Measurements from ENCODE around the gene KRTAP10-3. TPM values are rescaled to one million over a fixed set of nuclear protein-coding genes. Genes with fewer than 3 reads are reported as not detected.

KRTAP10-3 gene
- polyA plus RNA-seq, 1 donor (not counting 4 experiments of a cell fraction or from before 2014, with no cell fraction given) = not detected

DNA sequence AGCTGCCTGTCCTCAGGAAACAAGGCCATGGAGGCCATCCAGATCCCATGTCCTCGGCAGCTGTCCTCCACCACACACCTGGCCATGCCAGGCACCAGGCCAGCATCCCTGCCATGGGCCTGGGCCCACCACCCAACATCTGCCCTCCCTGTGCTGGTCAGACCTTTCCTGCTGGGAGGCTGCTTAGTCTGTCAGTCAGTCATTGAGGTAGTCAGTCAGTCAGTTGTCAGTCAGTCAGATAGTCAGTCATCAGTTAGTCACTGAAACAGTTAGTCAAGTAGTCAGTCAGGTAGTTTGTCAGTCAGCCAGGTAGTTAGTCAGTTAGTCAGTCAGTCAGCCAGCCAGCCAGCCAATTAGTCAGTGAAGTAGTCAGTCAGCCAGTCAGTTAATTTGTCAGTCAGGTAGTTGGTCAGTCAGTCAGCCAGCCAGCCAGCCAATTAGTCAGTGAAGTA, 35.8 kb downstream of the KRTAP10-3 start:
- no peak for TF ChIP-seq EZH2 (IDR thresholded peaks at IDR 0.05; ENCODE audit: low read length)
- TF ChIP-seq, protein P1, sequence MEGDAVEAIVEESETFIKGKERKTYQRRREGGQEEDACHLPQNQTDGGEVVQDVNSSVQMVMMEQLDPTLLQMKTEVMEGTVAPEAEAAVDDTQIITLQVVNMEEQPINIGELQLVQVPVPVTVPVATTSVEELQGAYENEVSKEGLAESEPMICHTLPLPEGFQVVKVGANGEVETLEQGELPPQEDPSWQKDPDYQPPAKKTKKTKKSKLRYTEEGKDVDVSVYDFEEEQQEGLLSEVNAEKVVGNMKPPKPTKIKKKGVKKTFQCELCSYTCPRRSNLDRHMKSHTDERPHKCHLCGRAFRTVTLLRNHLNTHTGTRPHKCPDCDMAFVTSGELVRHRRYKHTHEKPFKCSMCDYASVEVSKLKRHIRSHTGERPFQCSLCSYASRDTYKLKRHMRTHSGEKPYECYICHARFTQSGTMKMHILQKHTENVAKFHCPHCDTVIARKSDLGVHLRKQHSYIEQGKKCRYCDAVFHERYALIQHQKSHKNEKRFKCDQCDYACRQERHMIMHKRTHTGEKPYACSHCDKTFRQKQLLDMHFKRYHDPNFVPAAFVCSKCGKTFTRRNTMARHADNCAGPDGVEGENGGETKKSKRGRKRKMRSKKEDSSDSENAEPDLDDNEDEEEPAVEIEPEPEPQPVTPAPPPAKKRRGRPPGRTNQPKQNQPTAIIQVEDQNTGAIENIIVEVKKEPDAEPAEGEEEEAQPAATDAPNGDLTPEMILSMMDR (optimal IDR thresholded peaks at IDR 0.05 in 1 of 3, IDR thresholded peaks at IDR 0.05 in 1 of 3, conservative IDR thresholded peaks at IDR 0.05 in 1 of 3; ENCODE audit: extremely low read depth in 1 of 3, insufficient read depth in 2 of 3, low read length in 3 of 3) = no peak
- no peak overlapping the region for H3K4me2 ChIP-seq (ENCODE audit: control insufficient read depth, extremely low read depth, insufficient read depth, low read depth, low read length)

DNA sequence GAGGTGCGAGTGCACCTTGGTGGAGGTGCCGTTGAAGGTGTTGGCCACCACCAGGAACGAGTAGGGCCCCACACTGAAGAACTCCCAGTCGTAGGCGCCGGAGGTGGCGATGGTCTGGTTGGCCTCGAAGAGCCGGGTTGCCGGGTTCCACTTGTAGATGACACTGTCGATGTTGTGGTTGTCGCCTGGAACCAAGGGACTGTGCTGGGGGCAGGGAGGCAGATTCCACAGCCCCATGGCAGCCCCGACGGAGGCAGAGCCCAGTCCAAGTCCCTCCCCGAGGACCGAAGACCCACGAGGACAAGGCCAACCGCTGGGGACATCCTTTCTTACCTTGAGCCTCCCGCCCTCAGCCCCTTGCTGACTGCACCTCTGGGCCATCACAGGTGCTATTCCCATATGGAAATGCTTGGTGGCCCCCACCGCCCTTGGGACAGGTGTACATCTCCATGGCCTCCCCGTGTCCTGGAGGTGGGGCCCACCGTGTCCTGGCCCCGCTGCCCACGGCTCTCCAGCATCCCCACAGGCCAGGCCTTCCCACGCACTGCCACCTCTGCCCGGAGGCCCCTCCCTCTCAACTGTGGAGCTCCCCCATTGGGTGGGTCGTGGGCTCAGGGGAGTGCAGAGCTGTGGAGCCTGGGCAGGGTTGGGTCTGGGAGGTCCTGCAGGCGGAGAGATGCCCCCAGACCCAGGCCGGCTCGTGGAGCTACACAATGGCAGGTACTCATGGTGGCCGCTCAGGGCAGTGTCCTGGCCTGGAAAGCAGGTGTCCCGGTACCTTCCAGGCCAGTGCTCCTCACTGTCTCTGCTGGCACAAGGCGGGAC, 36.5 kb downstream of the KRTAP10-3 start:
- no peak overlapping the region for H3K4me3 ChIP-seq (ENCODE audit: control insufficient read depth in 2 of 3, extremely low read depth in 1 of 3, insufficient read depth in 2 of 3, low read depth in 1 of 3, low read length in 3 of 3)
- no peaks in the 10 kb centered on the region for H3K4me1 ChIP-seq (ENCODE audit: control insufficient read depth, extremely low read depth, insufficient read depth, low read length)
- FAIRE-seq (no peak), DNase-seq (ENCODE audit: low read depth, low spot score) (no peak)
- no peaks in the 10 kb centered on the region for H4K20me1 ChIP-seq (ENCODE audit: control insufficient read depth, extremely low read depth, insufficient read depth, low read length)
- H3K9ac ChIP-seq (ENCODE audit: control insufficient read depth, extremely low read depth, insufficient read depth, low read length) = no peak overlapping the region
- H3K27me3 ChIP-seq (ENCODE audit: control insufficient read depth, extremely low read depth, insufficient read depth, low read length) = no peaks in the 10 kb centered on the region
- H3K9me3 ChIP-seq (ENCODE audit: control insufficient read depth, low read depth, low read length) = peaks cover 26% of the 10 kb centered on the region
- no peak overlapping the region for H3K4me2 ChIP-seq (ENCODE audit: control insufficient read depth, extremely low read depth, insufficient read depth, low read depth, low read length)
- no peaks in the 10 kb centered on the region for H3K36me3 ChIP-seq (ENCODE audit: control insufficient read depth in 2 of 2, extremely low read depth in 1 of 2, insufficient read depth in 2 of 2, low read length in 2 of 2)
- no peak overlapping the region for H3K27ac ChIP-seq (ENCODE audit: control insufficient read depth, insufficient read depth, low read length)
- no peaks in the 10 kb centered on the region for H3K9me1 ChIP-seq (ENCODE audit: control insufficient read depth, extremely low read depth, insufficient read depth, low read length)
- H2AFZ ChIP-seq (ENCODE audit: control insufficient read depth, low read length) = no peak overlapping the region
- dilution Hi-C loops (cut with MboI; ENCODE audit: extremely low pct_ligation_motif_present, low sequenced_read_pairs) = no loop called here
- no peaks in the 10 kb centered on the region for H3K79me2 ChIP-seq (ENCODE audit: control insufficient read depth, insufficient read depth, low read length)
- TF ChIP-seq EZH2 (IDR thresholded peaks at IDR 0.05; ENCODE audit: low read length) = no peak
- TF ChIP-seq, protein P1 (optimal IDR thresholded peaks at IDR 0.05 in 1 of 3, IDR thresholded peaks at IDR 0.05 in 1 of 3, conservative IDR thresholded peaks at IDR 0.05 in 1 of 3; ENCODE audit: extremely low read depth in 1 of 3, insufficient read depth in 2 of 3, low read length in 3 of 3) = no peak

More for the DNA sequence above, 35.8 kb downstream of the KRTAP10-3 start:
- FAIRE-seq (no peak), DNase-seq (ENCODE audit: low read depth, low spot score) (no peak)
- H3K9me1 ChIP-seq (ENCODE audit: control insufficient read depth, extremely low read depth, insufficient read depth, low read length) = no peaks in the 10 kb centered on the region
- peaks cover 27% of the 10 kb centered on the region for H3K9me3 ChIP-seq (ENCODE audit: control insufficient read depth, low read depth, low read length)
- H4K20me1 ChIP-seq (ENCODE audit: control insufficient read depth, extremely low read depth, insufficient read depth, low read length) = no peaks in the 10 kb centered on the region
- H3K4me3 ChIP-seq (ENCODE audit: control insufficient read depth in 2 of 3, extremely low read depth in 1 of 3, insufficient read depth in 2 of 3, low read depth in 1 of 3, low read length in 3 of 3) = no peak overlapping the region
- no peaks in the 10 kb centered on the region for H3K4me1 ChIP-seq (ENCODE audit: control insufficient read depth, extremely low read depth, insufficient read depth, low read length)
- H3K79me2 ChIP-seq (ENCODE audit: control insufficient read depth, insufficient read depth, low read length) = no peaks in the 10 kb centered on the region
- no peak overlapping the region for H3K27ac ChIP-seq (ENCODE audit: control insufficient read depth, insufficient read depth, low read length)
- dilution Hi-C loops (cut with MboI; ENCODE audit: extremely low pct_ligation_motif_present, low sequenced_read_pairs) = no loop called here
- H3K9ac ChIP-seq (ENCODE audit: control insufficient read depth, extremely low read depth, insufficient read depth, low read length) = no peak overlapping the region
- no peaks in the 10 kb centered on the region for H3K36me3 ChIP-seq (ENCODE audit: control insufficient read depth in 2 of 2, extremely low read depth in 1 of 2, insufficient read depth in 2 of 2, low read length in 2 of 2)
- no peaks in the 10 kb centered on the region for H3K27me3 ChIP-seq (ENCODE audit: control insufficient read depth, extremely low read depth, insufficient read depth, low read length)
- H2AFZ ChIP-seq (ENCODE audit: control insufficient read depth, low read length) = no peak overlapping the region

All from keratinocyte (primary cell).